ENCODE measurements around the gene SLC38A10.

- TF ChIP-seq CTCF (conservative IDR thresholded peaks at IDR 0.05; ENCODE audit: low read depth, low read length) (no peak), MAZ (IDR thresholded peaks at IDR 0.05; ENCODE audit: borderline replicate concordance, low read depth, low read length) (no peak), POLR2A (IDR thresholded peaks at IDR 0.05; ENCODE audit: low read depth, low read length) (no peak), RAD21 (IDR thresholded peaks at IDR 0.05; ENCODE audit: low read length) (no peak), USF2 (IDR thresholded peaks at IDR 0.05; ENCODE audit: low read depth, low read length) (no peak), ELK1 (IDR thresholded peaks at IDR 0.05; ENCODE audit: borderline replicate concordance, low read depth, low read length) (no peak), RCOR1 (IDR thresholded peaks at IDR 0.05; ENCODE audit: insufficient replicate concordance, low read length) (no peak), SMC3 (IDR thresholded peaks at IDR 0.05; ENCODE audit: low read depth, low read length) (no peak), NFE2L2 (IDR thresholded peaks at IDR 0.05; ENCODE audit: low read depth, low read length) (no peak), CEBPB (IDR thresholded peaks at IDR 0.05; ENCODE audit: low read depth, low read length) (no peak), BHLHE40 (IDR thresholded peaks at IDR 0.05; ENCODE audit: low read depth, low read length) (no peak), MAFK (IDR thresholded peaks at IDR 0.05; ENCODE audit: low read depth, low read length) (no peak), FOS (IDR thresholded peaks at IDR 0.05; ENCODE audit: low read depth, low read length) (no peak)
Observed at GRCh38 chr17:81300586-81301155, 5.6 kb upstream of the SLC38A10 start.

Data from IMR-90 (cell line).